Hematopoietic multipotent progenitor cell (in vitro differentiated cells): ENCODE measurements around the gene CMIP. TPM values are rescaled to one million over a fixed set of nuclear protein-coding genes. Genes with fewer than 3 reads are reported as not detected.

ENCODE experiments used
- DNase-seq, 3 donors: peaks; one replicate each; pipeline ENCODE4 v3.0.0-alpha.2; 2011 to 2015; ENCODE audit warnings: low read depth in 2 of 3, low spot score in 2 of 3
- total RNA-seq: library from RNA; depleted of rRNA; stranded (reverse); fragments of >200 nt; gene quantifications from one replicate; pipeline ENCODE4 v1.2.3, GENCODE V29; 2012

CMIP gene
- total RNA-seq, 1 donor, result 45.2 TPM

DNA sequence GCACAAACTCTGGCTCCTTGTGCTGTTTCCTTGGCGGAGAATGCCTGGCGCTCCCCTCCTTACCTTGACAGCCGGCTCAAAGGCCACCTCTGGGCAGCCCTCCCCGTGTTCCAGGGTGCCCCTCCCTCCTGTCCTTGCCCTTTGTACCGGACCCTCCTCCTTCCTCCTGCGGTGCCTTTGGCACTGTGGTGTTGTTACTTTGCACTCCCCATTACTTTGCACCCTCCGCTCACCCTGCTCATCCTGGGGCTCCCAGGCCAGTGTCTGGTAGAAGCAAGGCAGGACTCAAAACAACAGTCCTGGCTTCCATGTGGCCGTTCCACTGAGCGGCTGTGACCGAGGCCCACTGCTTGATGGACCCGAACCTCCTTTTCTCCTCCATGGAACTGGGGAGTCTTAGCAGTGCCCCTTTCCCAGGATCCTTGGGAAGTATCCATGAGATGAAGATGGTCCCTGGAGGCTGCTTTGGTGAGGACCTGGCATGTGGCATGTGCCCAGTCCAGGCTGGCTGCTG, 147.8 kb downstream of the CMIP start:
- no peak for DNase-seq

DNA sequence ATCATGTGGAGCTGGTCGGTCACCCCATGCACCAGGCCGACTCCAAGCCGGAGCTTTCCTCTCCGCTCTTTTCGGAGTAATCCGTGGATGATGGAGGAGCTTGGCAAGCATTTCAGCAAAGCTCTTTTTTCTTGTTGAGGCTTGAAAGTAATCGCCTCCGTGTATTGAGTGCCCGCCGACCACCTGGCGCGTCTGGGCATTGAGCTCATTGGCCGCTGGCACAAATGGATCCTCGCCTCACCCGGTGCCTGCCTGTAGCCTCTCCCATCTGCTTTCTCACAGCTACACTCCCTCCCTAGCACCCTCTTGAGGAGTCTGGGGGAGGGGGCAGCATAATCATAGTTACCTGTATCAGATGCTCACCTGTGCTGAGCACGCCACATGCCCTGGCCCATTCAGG, 148.9 kb downstream of the CMIP start:
- no peak for DNase-seq

DNA sequence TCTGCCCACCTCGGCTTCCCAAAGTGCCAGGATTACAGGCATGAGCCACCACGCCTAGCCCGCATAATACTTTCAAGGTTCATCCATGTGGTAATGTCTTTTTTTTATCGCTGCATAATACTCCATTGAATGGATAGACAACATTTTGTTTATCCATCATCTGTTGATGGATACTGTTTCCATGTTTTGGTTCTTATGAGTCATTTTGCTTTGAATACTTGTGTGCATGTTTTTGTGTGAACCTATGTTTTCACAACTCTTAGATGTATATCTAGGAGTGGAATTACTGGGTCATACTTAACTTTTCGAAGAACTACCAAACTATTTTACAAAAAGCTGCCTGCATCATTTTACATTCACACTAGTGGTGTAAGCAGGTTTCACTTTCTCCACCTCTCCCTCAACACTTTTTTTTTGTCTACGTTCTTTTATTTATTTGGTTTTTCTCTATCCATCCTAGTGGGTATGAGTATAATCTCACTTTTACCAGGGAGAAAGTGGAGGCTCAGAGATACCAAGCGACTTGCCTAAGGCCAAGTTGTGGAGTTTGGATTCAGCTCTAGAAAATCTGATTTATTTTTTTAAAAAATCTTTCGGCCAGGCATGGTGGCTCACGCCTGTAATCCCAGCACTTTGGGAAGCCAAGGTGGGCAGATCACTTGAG, 151.2 kb downstream of the CMIP start:
- no peak for DNase-seq

DNA sequence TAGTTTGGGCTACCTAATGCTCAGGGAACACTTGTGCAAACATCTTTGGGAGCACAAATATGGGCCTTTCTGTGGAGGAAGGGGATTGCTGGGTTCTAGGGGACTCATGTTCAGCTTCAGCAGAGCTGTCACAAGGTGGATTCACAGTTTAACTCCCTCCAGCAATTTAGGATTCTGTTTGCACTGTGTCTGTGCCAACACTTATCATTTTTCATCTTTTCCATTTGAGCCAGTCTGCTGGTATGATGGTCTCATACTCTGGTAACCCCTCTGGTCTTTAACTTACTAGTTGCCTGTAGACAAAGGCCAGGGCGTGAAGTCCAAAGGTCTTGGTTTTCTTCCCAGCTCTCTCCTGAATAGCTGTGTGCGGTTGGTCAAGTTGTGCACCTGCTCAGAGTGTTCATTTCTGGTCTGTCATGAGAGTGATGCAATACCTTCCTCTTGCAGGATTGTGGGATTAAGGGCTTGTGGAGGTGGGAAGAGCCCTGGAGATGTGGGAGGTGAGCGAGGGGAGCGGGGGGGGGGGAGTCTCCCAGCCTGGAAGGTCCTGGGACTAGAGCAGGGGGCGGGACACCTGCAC, 152.6 kb downstream of the CMIP start:
- DNase-seq, result no peak

DNA sequence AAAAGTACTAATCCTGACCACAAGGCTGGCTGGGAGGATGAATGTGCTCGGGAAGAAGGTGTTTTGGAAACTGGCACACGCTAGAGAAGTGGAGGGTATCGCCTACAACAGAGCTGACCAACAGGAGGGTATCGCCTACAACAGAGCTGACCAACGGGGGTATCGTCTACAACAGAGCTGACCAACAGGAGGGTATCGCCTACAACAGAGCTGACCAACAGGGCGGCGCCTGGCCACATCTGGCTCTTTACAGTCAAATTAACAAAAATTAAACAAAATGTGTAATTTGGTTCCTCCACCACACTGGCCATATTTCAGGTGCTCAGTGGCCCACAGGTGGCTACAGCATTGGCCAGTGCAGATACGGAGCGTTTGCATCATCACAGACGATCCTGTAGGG, 153.5 kb downstream of the CMIP start:
- DNase-seq, result no peak

DNA sequence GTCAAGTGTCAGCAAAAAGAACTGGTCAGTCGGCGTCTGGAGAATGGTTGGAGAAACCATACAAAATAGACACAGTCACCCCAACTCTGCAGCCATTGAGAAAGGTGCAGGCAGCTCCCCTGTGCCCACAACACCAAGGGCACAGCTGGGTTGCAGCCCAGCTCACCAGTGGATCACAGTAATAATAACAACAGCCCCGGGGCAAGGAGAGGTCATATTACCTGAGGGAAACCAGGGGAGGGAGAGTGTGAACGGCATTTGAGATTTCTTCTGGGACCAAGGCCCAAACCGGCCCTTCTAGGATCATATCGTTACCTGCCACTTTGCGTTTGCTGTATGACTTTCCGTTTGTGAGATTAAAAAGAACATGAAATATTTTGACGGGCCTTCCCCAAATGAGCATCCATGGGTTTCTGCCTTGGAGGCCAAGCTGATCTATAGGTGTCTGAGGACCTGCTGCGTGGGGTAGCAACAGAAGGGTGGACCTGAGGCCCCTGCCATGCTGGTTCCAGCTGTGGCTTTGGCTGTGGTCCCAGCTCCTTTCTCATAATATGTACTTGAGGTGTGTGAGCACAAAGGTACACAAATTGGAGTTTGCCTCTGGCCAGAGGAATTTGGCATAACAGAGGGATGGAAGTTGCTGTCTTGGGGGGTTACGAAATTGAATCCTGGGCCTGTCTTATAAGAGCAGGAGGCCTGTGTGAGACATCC, 154.6 kb downstream of the CMIP start:
- no peak for DNase-seq

DNA sequence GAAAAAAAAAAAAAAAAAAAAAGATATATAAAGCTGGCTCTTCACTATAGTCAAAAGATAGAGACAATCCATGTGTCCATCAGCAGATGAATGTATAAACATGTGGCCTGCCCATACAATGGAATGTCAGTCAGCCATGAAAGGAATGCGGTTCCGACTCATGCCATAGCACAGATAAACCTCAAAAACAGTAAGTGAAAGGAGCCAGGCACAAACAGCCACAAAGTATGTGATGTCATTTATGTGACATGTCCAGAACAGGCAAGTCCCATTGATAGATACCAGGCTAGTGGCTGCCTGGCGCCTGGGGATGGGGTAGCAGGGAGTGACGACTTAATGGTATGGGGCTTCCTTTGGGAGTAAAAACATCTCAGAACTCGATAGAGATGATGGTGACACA, 155.7 kb downstream of the CMIP start:
- no peak for DNase-seq

DNA sequence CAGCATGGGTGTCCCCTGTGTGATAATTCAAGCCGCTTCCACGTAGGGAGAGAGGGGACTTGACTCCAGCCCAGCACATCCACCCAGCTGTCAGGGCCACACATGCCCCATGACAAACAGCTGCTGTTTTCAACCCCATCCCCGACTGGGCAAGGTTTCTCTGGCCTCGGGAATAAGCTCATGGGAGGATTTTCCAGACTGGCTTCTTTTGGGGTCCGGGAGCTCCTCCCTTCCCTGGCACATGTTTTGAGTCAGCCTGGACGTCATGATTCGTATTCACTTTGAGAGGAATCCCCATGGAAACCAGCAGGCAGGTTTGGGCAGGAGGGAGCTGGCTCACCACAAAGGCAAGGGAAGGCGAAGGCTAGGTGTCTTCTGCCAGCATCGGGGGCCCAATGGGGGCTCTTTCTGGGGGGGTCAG, 156.4 kb downstream of the CMIP start:
- DNase-seq, result no peak

DNA sequence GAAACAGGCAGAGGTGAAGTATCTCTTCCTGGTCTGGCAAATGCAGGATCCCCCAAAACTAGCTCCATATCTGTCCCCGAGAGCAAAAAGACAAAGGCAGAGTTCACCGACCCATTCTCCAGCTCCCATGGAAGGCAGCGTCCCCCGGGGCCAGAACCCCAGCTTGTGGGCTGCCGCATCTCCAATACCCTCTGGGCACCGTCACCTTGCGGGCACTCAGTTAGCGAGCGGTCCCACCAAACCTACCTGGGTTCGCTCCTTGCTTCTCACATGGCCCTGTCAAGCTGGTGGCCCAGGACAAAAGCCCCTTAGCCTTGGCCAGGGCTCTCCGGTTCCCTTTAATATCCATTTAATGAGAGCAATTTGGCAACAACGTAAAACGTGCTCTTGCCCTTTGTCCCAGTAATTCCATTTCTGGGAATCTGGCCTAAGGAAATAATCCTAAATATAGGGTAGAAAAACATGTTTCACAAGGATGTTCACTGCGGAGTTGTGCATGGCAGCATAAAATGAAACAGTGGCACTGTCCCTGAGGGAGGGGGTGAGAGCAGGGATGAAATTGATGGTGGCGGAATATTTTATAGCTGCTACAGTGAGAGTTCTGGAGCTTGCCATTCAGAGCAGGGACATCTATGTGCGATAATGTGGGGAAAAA, 157.1 kb downstream of the CMIP start:
- DNase-seq, result no peak

DNA sequence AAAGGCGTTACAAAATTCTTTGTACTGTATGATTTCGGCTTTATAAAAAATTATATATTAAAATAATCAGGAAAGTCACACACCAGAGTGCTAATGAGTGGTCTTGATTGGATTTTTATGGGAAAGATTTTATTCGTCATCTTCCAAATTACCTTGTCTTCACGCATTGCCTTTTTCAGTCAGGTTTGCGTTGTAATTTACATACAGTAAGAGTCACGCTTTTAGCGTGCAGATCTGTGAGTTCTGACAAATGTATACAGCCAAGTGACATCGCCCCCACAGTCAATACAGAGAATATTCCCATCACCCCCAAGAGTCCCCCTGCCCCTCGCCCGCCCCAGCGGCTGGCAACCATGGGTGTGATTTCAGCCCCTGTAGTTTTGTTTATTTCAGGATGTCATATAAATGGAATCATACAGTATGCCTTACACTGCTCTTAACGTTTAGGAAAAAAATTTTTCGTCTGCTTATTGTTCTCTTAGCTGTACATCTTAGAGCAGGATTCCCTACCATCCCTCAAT, 157.7 kb downstream of the CMIP start:
- no peak for DNase-seq

DNA sequence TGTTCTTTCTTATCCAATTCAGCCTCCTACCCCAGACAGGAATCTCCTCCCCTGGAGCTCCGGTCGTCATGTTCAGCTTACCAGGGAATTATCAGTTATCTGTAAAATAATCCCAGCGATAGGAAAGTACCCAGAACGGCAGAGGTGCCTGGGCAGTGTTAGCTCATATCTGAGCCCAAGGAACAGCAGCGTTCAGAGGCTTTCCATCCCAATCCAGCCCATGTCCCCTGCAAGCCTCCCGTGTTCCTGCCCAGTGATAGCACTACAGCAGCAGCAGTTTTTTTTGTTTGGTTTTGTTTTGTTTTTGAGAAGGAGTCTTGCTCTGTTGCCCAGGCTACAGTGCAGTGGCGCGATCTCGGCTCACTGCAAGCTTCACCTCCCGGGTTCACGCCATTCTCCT, 158.2 kb downstream of the CMIP start:
- DNase-seq, result no peak

DNA sequence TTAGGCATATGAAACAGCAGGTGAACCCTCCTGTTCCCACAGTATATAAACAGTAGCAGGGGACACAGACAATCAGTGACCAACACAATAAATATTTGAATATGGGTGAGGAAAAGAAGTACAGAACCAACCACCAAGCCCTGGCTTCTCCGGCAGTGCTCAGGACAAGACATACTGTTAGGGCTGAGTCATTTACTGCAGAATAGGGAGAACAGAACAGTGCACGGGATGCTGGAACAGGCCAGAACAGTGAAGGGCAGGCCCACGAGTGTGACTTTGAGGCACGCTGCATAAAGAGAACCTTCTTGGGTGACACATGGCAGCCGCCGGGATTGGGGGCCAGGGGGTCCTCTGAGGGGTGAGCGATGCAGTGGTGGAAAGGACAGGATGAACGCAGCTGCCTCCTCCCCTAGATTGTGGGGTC, 160.4 kb downstream of the CMIP start:
- no peak for DNase-seq

DNA sequence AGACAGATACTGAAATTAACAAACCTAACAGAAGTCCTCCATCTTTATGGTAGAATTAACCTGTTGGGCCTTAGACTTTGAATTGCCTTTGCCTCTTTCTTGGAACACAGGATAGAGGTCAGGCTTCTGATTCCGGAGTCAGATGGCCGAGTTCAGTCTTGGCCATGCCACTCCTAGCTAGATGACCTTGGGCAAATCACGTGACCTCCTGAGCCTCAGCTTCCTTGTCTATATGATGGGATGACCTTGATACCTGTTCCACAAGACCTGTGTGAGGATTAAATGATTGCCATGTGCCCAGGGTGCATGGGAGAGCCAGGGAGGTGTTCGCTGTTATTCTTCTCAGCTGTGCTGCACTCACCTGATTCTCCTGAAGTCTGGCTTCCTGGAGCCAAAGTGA, 161.4 kb downstream of the CMIP start:
- DNase-seq, result no peak

DNA sequence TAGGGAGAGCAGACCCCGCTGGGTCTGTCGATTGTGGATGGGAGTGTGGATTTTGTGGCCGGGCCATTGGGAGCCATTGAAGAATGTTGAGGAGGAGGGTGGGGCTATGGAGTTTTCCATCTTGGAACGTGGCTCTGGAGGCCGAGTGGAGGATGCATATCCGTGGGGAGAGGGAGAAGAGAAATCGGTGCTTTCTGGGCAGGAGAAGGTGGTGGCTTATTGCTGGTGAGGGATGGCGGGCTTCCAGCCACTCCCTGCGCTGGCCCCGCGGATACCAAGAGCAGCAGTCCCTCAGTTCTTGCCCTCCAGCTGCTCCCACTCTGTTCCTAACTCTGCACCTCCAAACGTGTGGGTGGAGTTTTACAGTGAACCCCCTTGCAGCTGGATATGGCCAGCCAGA, 162.4 kb downstream of the CMIP start:
- no peak for DNase-seq

DNA sequence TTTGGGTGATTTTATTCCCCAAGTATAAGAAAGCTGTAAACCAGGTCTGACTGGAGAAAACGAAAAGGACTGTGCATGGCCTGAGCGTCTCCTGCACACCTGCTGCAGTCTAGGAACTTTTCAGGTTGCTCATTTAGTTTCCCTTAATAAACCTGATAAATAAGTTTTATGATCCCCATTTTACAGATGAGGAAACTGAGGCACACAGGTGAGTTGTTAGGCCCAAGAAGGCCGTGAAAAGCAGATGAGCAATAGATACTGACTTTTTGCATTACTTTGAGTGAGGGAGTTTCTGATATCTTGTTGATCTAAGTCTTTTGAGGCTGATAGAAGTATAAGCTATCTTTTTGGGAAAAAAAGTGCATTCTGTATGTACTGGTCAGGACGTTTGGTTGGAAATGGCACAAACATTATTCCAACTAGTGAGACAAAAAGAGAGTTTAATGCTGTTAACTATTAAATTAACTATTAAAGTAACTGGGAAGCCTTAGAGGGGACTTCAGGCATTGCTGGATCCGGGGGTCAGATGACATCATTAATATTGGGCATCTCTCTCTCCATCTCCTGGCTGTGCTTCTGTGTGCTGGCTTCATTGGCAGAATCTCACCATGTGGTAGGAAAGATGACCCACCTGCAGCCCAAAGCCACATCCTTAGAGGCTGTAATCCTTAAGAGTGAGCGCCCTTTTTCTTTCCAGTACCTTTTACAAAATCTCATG, 163.4 kb downstream of the CMIP start:
- DNase-seq, result no peak

DNA sequence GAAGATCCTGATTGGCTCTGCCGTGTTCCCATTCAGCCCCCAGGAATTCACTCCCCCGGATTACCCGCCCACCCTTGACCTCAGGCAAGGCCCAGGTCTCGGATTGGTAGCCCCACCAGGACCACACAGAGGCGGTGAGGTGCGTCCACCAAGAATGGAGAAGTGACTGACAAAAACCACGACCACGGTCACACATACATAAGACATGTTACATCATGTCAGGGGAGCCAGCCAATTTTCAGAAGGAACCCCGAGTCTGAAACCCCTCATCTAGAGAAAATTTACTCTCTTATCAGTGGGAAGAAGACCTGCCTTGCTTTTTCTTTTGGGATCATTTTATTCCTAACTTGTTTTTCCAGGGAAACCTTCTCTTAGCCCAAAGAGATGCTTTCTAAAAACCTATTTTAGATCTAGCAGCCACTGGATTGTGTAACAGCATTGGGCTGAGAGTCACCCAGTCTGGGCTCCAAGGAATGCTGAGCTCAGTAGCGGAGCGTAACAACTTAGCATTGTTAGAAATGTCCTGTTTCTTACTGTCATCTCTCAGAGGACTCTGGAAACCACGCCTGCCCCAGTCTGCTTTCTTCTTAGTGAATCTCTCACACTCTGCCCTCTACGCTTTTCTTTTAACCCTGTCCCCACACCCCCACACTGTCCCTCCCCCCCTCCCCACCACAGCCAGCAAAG, 164.1 kb downstream of the CMIP start:
- peak in 1 of 3 donors; percentile 41 for DNase-seq

DNA sequence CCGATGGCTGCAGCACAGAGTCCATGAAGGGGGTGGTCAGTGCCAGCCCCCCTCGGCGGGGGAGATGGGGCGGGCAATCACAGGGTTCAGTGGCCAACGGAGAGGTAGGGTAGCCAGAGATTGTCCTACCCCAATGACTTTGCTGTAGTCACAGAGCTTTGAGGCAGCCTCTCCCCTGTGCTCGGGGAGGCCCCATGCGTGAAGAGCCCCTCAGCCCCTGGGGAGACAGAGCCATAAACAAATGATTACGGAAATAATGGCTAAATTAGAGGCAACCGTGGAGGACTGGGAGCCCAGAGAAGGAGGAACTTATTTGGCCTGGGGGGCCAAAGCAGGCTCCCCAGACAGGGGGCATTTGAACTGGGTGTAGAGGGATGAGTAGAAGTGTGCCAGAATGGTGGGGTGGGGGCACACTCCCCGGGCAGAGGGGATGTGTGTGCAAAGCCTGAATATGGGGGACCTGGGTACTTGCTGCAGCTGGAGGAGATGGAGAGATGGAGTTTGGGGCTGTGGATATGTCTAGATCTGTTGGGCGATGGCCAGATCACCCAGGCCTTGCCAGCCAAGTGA, 164.8 kb downstream of the CMIP start:
- DNase-seq, result no peak

DNA sequence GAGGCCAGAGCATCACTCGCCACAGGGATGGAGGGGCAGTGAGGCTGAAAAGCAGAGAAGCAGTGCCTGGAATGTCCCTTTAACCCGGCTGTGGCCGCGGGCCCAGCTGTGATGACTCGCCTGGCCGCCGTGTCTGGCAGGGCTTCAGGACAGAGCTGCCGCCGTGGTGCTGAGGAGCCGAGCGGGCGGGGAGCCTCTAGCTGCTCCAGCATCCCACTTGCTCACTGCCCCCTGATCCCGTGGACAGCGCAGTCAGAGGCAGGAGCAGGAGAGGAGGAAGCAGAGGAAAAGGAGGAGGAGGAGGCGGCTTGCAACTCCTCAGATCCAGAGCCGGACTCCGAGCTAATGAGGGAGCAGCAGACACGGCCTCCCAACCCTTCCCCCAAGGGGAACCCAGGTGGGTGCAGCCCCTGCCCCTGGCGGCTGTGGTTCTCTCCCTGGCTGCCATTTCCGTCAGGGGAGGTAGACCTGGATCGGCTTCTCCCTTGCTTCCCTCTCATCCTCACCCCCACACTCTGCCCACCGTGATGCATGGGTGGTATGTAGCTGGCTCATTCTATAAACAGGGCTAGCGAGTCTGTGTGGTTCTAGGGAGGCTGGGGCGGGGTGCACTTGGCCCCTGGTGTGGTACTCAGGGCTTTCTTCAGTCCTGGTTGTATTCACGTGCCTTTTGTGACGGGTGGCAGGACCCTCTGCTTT, 165.7 kb downstream of the CMIP start:
- DNase-seq, result no peak

DNA sequence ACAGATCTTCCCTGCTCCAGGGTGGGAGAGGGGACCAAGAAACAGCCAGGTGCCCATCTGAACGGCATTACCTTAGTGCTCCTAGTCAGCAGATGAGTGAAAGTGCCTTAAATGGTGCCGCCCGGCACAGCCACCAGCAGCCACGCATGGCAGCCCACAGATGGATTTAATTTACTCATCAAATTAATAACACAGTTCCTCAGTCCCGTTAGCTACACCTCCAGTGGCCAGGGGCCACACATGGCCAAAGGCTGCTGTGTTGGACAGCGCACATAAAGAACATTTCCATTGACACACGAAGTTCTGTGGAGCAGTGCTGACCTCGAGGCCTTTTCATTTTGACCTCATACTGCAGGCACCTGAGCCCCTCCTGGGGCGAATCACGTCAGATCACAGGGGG, 166.3 kb downstream of the CMIP start:
- DNase-seq, result no peak
